Neural cell (in vitro differentiated cells): ENCODE measurements around the gene ANTXR2. TPM values are rescaled to one million over a fixed set of nuclear protein-coding genes. Genes with fewer than 3 reads are reported as not detected.

ENCODE experiments used
- H2AFZ ChIP-seq: fragments of 200-600, 300-800 bp; sonication (generic), shearing (Covaris generic); 2 replicates; pipeline ENCODE4 v1.6.0; 2014; ENCODE audit warnings: low read depth, mild to moderate bottlenecking, antibody characterized with exemption, low read length, moderate library complexity
- H3F3A ChIP-seq: fragments of 200-600 bp; shearing (Covaris generic); 2 replicates; pipeline ENCODE4 v1.6.1; 2016; ENCODE audit warnings: mild to moderate bottlenecking, moderate library complexity, mixed read lengths, antibody characterized with exemption, low read length; ENCODE audit not compliant: insufficient read depth, poor library complexity, severe bottlenecking
- H3K27ac ChIP-seq: fragments of 200-600, 300-800 bp; sonication (generic), shearing (Covaris generic); 2 replicates; pipeline ENCODE4 v1.5.1; 2014; ENCODE audit warnings: mild to moderate bottlenecking, low read length, moderate library complexity
- H3K27me3 ChIP-seq: fragments of 300-800, 200-600 bp; sonication (generic), shearing (Covaris generic); 2 replicates; pipeline ENCODE4 v1.6.0; 2014; ENCODE audit warnings: mild to moderate bottlenecking, low read depth, low read length, moderate library complexity; ENCODE audit not compliant: insufficient read depth
- H3K36me3 ChIP-seq: fragments of 300-800, 200-600 bp; sonication (generic), shearing (Covaris generic); 2 replicates; pipeline ENCODE4 v1.5.1; 2014; ENCODE audit warnings: mild to moderate bottlenecking, antibody characterized with exemption, low read length, moderate library complexity; ENCODE audit not compliant: insufficient read depth
- H3K4me2 ChIP-seq: fragments of 300-800, 200-600 bp; sonication (generic), shearing (Covaris generic); 2 replicates; pipeline ENCODE4 v1.6.0; 2014; ENCODE audit warnings: mild to moderate bottlenecking, low read length
- H3K4me3 ChIP-seq: fragments of 300-800, 200-600 bp; sonication (generic), shearing (Covaris generic); 2 replicates; pipeline ENCODE4 v1.5.1; 2014; ENCODE audit warnings: mild to moderate bottlenecking, low read length, moderate library complexity
- H3K79me2 ChIP-seq: fragments of 200-600 bp; shearing (Covaris generic); replicated peaks from 2 replicates; pipeline ENCODE4 v1.6.0; 2014; ENCODE audit warnings: mild to moderate bottlenecking, low read length, moderate library complexity; ENCODE audit not compliant: insufficient read depth
- H3K9ac ChIP-seq: fragments of 300-800, 200-600 bp; sonication (generic), shearing (Covaris generic); 2 replicates; pipeline ENCODE4 v1.6.1; 2016; ENCODE audit warnings: mild to moderate bottlenecking, low read length, mixed read lengths
- H3K9me2 ChIP-seq: fragments of 200-600 bp; shearing (Covaris generic); 2 replicates; pipeline ENCODE4 v1.6.1; 2016; ENCODE audit warnings: mild to moderate bottlenecking, low read length, mixed read lengths; ENCODE audit not compliant: insufficient read depth
- H3K9me3 ChIP-seq: fragments of 200-600, 300-800 bp; sonication (generic), shearing (Covaris generic); 2 replicates; pipeline ENCODE4 v1.6.1; 2016; ENCODE audit warnings: mild to moderate bottlenecking, mixed run types, low read length, moderate library complexity, mixed read lengths
- H4K20me1 ChIP-seq: fragments of 200-600 bp; shearing (Covaris generic); 2 replicates; pipeline ENCODE4 v1.6.1; 2016; ENCODE audit warnings: mild to moderate bottlenecking, mixed run types; ENCODE audit not compliant: insufficient read depth
- CTCF ChIP-seq: fragments of 450-650 bp; IDR thresholded peaks from 2 replicates; pipeline ENCODE4 v1.5.1; 2014; ENCODE audit warnings: antibody characterized with exemption, mild to moderate bottlenecking, moderate library complexity; ENCODE audit not compliant: poor library complexity, severe bottlenecking
- EP300 ChIP-seq: fragments of 450-650 bp; conservative IDR thresholded peaks from 2 replicates; pipeline ENCODE4 v1.6.1; 2014; ENCODE audit warnings: antibody characterized with exemption, mild to moderate bottlenecking, moderate library complexity; ENCODE audit not compliant: poor library complexity, severe bottlenecking
- EZH2 ChIP-seq: fragments of 200-600, 300-800 bp; shearing (Covaris generic), sonication (generic); IDR thresholded peaks from 2 replicates; pipeline ENCODE4 v1.6.1; 2014; ENCODE audit warnings: antibody characterized with exemption, low read length, borderline replicate concordance, mild to moderate bottlenecking; ENCODE audit not compliant: insufficient read depth, poor library complexity, severe bottlenecking
- MXI1 ChIP-seq: fragments of 450-650 bp; conservative IDR thresholded peaks from 2 replicates; pipeline ENCODE4 v1.6.1; 2014; ENCODE audit warnings: antibody characterized with exemption, mild to moderate bottlenecking; ENCODE audit not compliant: poor library complexity, severe bottlenecking
- POLR2AphosphoS5 ChIP-seq: IDR thresholded peaks from 2 replicates; pipeline ENCODE4 v1.6.1; 2012
- RAD21 ChIP-seq: fragments of 450-650 bp; conservative IDR thresholded peaks from 2 replicates; pipeline ENCODE4 v1.6.1; 2014; ENCODE audit warnings: antibody characterized with exemption, mild to moderate bottlenecking, moderate library complexity
- REST ChIP-seq: IDR thresholded peaks from 2 replicates; pipeline ENCODE4 v1.6.1; 2012; ENCODE audit warnings: borderline replicate concordance
- SMC3 ChIP-seq: fragments of 450-650 bp; conservative IDR thresholded peaks from 2 replicates; pipeline ENCODE4 v1.6.1; 2014; ENCODE audit warnings: antibody characterized with exemption, mild to moderate bottlenecking, moderate library complexity; ENCODE audit not compliant: poor library complexity
- TAF1 ChIP-seq: IDR thresholded peaks from 2 replicates; pipeline ENCODE4 v1.6.1; 2012; ENCODE audit warnings: low read depth
- polyA plus RNA-seq: library from polyadenylated mRNA; depleted of rRNA; stranded (reverse); fragments of >200 nt; gene quantifications from 2 replicates; pipeline ENCODE4 v1.2.3, GENCODE V29; 2014

The ANTXR2 gene
- polyA plus RNA-seq, 1 donor from 2014 or later = 31.7 TPM

- H4K20me1 ChIP-seq = no peaks in the 10 kb centered on the region
- H3K9ac ChIP-seq = no peak overlapping the region
- no peak overlapping the region for H3K4me2 ChIP-seq
- no peaks in the 10 kb centered on the region for H3F3A ChIP-seq
- no peak overlapping the region for H2AFZ ChIP-seq
- no peaks in the 10 kb centered on the region for H3K36me3 ChIP-seq
- H3K9me3 ChIP-seq = no peaks in the 10 kb centered on the region
- H3K27ac ChIP-seq = no peak overlapping the region
- H3K27me3 ChIP-seq = no peaks in the 10 kb centered on the region
- H3K9me2 ChIP-seq = no peaks in the 10 kb centered on the region
- H3K4me3 ChIP-seq = no peak overlapping the region
- TF ChIP-seq TAF1 = no peak
- TF ChIP-seq POLR2AphosphoS5 = no peak
- TF ChIP-seq EZH2 = no peak
- no peak for TF ChIP-seq SMC3
- TF ChIP-seq RAD21 = no peak
- TF ChIP-seq MXI1 = no peak
- no peak for TF ChIP-seq CTCF
- TF ChIP-seq REST = no peak
- TF ChIP-seq EP300 = no peak
- no peaks in the 10 kb centered on the region for H3K79me2 ChIP-seq
Observed at GRCh38 chr4:79857811-79858210, 215.2 kb downstream of the ANTXR2 start.

GRCh38 chr4:79856196-79856595 lies 216.8 kb downstream of the ANTXR2 start:
- no peaks in the 10 kb centered on the region for H3K36me3 ChIP-seq
- H3K4me2 ChIP-seq = no peak overlapping the region
- no peaks in the 10 kb centered on the region for H3F3A ChIP-seq
- no peaks in the 10 kb centered on the region for H3K9me2 ChIP-seq
- no peaks in the 10 kb centered on the region for H3K9me3 ChIP-seq
- H3K79me2 ChIP-seq = no peaks in the 10 kb centered on the region
- no peak for TF ChIP-seq EP300
- TF ChIP-seq TAF1 = no peak
- no peak for TF ChIP-seq RAD21
- TF ChIP-seq SMC3 = no peak
- no peak for TF ChIP-seq CTCF
- TF ChIP-seq MXI1 = no peak
- no peak for TF ChIP-seq POLR2AphosphoS5
- TF ChIP-seq EZH2 = no peak
- TF ChIP-seq REST = no peak
- no peak overlapping the region for H3K4me3 ChIP-seq
- H3K27ac ChIP-seq = no peak overlapping the region
- no peak overlapping the region for H3K9ac ChIP-seq
- no peak overlapping the region for H2AFZ ChIP-seq
- no peaks in the 10 kb centered on the region for H4K20me1 ChIP-seq
- no peaks in the 10 kb centered on the region for H3K27me3 ChIP-seq
